ENCODE data around the gene WBP2NL.

Gene WBP2NL

DNA sequence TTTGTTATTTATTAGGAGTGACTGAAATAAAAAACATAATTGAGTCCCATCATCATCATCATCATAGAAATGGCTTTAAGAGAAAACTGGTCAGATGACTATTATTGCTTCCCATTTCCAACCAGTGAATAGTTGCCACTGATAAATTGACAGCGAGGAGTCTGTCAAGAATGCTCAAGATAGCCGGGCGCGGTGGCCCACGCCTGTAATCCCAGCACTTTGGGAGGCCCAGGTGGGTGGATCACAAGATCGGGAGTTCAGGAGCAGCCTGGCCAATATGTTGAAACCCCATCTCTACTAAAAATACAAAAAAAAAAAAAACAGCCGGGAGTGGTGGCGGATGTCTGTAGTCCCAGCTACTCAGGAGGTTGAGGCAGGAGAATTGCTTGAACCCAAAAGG lies 1.9 kb downstream of the WBP2NL start:
- TF ChIP-seq, protein P1, sequence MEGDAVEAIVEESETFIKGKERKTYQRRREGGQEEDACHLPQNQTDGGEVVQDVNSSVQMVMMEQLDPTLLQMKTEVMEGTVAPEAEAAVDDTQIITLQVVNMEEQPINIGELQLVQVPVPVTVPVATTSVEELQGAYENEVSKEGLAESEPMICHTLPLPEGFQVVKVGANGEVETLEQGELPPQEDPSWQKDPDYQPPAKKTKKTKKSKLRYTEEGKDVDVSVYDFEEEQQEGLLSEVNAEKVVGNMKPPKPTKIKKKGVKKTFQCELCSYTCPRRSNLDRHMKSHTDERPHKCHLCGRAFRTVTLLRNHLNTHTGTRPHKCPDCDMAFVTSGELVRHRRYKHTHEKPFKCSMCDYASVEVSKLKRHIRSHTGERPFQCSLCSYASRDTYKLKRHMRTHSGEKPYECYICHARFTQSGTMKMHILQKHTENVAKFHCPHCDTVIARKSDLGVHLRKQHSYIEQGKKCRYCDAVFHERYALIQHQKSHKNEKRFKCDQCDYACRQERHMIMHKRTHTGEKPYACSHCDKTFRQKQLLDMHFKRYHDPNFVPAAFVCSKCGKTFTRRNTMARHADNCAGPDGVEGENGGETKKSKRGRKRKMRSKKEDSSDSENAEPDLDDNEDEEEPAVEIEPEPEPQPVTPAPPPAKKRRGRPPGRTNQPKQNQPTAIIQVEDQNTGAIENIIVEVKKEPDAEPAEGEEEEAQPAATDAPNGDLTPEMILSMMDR (IDR thresholded peaks at IDR 0.05; ENCODE audit: insufficient read depth, low read length, missing control alignments) = no peak
- ChIA-PET CTCF (no interaction called here), POLR2A (no interaction called here)
- H3K4me3 ChIP-seq (ENCODE audit: low read depth, low read length) = no peak overlapping the region
- no peak for DNase-seq (ENCODE audit: low read depth, low spot score)

- ChIA-PET POLR2A (no interaction called here), CTCF (no interaction called here)
- no peak overlapping the region for H3K4me3 ChIP-seq (ENCODE audit: low read depth, low read length)
- TF ChIP-seq, protein P1 (IDR thresholded peaks at IDR 0.05; ENCODE audit: insufficient read depth, low read length, missing control alignments) = no peak
- no peak for DNase-seq (ENCODE audit: low read depth, low spot score)
These were observed 2.5 kb downstream of the WBP2NL start for GRCh38 chr22:42001121-42001520.

DNA sequence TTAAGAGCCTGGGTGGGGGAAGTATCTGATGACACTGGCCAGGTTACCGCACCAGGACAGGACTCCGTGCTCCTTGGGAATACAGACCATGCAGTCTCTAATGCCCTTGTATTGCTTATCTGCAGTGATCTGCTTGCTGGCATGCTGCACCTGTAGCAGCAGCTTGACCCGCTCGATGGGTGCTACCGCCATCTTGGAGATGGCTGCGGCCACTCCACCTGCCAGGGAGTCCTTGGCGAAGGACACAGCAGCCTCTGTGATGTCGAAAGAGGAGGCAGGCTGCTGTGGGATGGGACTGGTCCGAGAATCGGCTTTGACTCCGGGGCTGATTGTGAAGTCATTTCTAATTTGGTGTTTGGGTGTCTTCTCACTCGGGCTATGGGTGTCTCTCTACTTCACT lies 3.1 kb downstream of the WBP2NL start:
- DNase-seq (ENCODE audit: low read depth, low spot score) = no peak
- CTCF ChIA-PET = no interaction called here
- TF ChIP-seq, protein P1 (IDR thresholded peaks at IDR 0.05; ENCODE audit: insufficient read depth, low read length, missing control alignments) = no peak
- POLR2A ChIA-PET = no interaction called here
- no peak overlapping the region for H3K4me3 ChIP-seq (ENCODE audit: low read depth, low read length)

GRCh38 chr22:42007922-42008321 lies 9.3 kb downstream of the WBP2NL start:
- POLR2A ChIA-PET = no interaction called here
- CTCF ChIA-PET = no interaction called here
- H3K4me3 ChIP-seq (ENCODE audit: low read depth, low read length) = no peak overlapping the region
- no peak for DNase-seq (ENCODE audit: low read depth, low spot score)
- TF ChIP-seq, protein P1 (IDR thresholded peaks at IDR 0.05; ENCODE audit: insufficient read depth, low read length, missing control alignments) = no peak

- TF ChIP-seq, protein P1 (IDR thresholded peaks at IDR 0.05; ENCODE audit: insufficient read depth, low read length, missing control alignments) = no peak
- POLR2A ChIA-PET = no interaction called here
- CTCF ChIA-PET = no interaction called here
These were observed 12.2 kb downstream of the WBP2NL start for GRCh38 chr22:42010778-42011177.

GRCh38 chr22:42013385-42013784 lies 14.8 kb downstream of the WBP2NL start:
- TF ChIP-seq, protein P1 (IDR thresholded peaks at IDR 0.05; ENCODE audit: insufficient read depth, low read length, missing control alignments) = no peak
- DNase-seq (ENCODE audit: low read depth, low spot score) = no peak
- POLR2A ChIA-PET = no interaction called here
- CTCF ChIA-PET = no interaction called here
- no peak overlapping the region for H3K4me3 ChIP-seq (ENCODE audit: low read depth, low read length)

More at GRCh38 chr22:42010778-42011177, 12.2 kb downstream of the WBP2NL start:
- H3K4me3 ChIP-seq (ENCODE audit: low read depth, low read length) = no peak overlapping the region
- no peak for DNase-seq (ENCODE audit: low read depth, low spot score)
